Lower lobe of right lung (tissue), 2 donors: ENCODE measurements around the gene EDIL3. TPM values are rescaled to one million over a fixed set of nuclear protein-coding genes. Genes with fewer than 3 reads are reported as not detected.

Source experiments
- ATAC-seq, 2 donors: fragments of 200-7000 bp; cut with Tn5 transposase; one replicate each; pipeline ENCODE4 v1.9.1; 2020 to 2022; ENCODE audit warnings: mild to moderate bottlenecking in 2 of 2, moderate library complexity in 2 of 2
- DNase-seq: peaks from one replicate; pipeline ENCODE4 v3.0.0-alpha.2; 2020
- H3K27ac ChIP-seq: fragments of 200-600 bp; one replicate; pipeline ENCODE4 v1.8.0; 2022
- H3K27me3 ChIP-seq: fragments of 200-600 bp; one replicate; pipeline ENCODE4 v1.8.0; 2022; ENCODE audit warnings: low read depth
- H3K36me3 ChIP-seq: fragments of 200-600 bp; one replicate; pipeline ENCODE4 v1.8.0; 2022; ENCODE audit warnings: mild to moderate bottlenecking
- H3K4me1 ChIP-seq: fragments of 200-600 bp; one replicate; pipeline ENCODE4 v1.8.0; 2022
- H3K4me3 ChIP-seq: fragments of 200-600 bp; one replicate; pipeline ENCODE4 v1.8.0; 2022; ENCODE audit warnings: mild to moderate bottlenecking
- H3K9me3 ChIP-seq: fragments of 200-600 bp; one replicate; pipeline ENCODE4 v1.8.0; 2022
- intact Hi-C: fragments of 100-400 bp; cut with DNase I; formaldehyde crosslinking; loops from one replicate; pipeline ENCODE4 v1.11.0; 2022
- total RNA-seq: library from RNA; stranded (reverse); fragmentation: NEBNext Ultra II Directional; extraction: Animal tissue kit (Norgen Biotek cat#: 25700); gene quantifications from one replicate; pipeline ENCODE4 v1.2.1, GENCODE V29; 2021
- TF ChIP-seq, protein P1 (sequence below): fragments of 200-600 bp; IDR thresholded peaks from one replicate; pipeline ENCODE4 v1.8.0; 2022; ENCODE audit warnings: antibody characterized with exemption, mild to moderate bottlenecking
- donor health status: DM: no; HTN: yes; CAD: no; lungs with severe emphysema.

EDIL3 gene
- total RNA-seq, 1 donor from 2014 or later = 17.0 TPM

DNA sequence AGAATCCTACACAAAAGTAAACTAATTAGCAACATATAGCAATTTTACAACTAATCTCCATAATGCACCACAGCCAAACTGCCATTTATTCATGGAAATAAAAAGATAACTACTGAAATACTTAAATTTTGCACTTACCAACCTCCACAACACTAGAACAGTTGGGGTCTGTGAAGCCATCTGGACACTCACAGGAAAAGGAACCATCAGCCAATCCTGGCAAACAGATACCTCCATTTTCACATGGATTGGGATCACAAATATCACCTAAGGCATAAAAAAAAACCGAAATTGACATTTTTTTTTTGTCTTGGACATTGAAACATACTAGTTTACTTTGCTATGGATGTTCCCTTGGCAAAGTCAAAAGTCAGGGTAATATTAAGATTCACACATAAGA is 130.7 kb downstream of the EDIL3 start:
- TF ChIP-seq, protein P1, sequence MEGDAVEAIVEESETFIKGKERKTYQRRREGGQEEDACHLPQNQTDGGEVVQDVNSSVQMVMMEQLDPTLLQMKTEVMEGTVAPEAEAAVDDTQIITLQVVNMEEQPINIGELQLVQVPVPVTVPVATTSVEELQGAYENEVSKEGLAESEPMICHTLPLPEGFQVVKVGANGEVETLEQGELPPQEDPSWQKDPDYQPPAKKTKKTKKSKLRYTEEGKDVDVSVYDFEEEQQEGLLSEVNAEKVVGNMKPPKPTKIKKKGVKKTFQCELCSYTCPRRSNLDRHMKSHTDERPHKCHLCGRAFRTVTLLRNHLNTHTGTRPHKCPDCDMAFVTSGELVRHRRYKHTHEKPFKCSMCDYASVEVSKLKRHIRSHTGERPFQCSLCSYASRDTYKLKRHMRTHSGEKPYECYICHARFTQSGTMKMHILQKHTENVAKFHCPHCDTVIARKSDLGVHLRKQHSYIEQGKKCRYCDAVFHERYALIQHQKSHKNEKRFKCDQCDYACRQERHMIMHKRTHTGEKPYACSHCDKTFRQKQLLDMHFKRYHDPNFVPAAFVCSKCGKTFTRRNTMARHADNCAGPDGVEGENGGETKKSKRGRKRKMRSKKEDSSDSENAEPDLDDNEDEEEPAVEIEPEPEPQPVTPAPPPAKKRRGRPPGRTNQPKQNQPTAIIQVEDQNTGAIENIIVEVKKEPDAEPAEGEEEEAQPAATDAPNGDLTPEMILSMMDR = no peak
- Histone ChIP-seq H3K9me3 (no peaks in the 10 kb centered on the region), H3K36me3 (no peaks in the 10 kb centered on the region), H3K4me3 (no peak overlapping the region), H3K4me1 (no peaks in the 10 kb centered on the region), H3K27ac (no peak overlapping the region), H3K27me3 (no peaks in the 10 kb centered on the region)
- intact Hi-C loops = no loop called here
- no peak for DNase-seq
- no peak for ATAC-seq

DNA sequence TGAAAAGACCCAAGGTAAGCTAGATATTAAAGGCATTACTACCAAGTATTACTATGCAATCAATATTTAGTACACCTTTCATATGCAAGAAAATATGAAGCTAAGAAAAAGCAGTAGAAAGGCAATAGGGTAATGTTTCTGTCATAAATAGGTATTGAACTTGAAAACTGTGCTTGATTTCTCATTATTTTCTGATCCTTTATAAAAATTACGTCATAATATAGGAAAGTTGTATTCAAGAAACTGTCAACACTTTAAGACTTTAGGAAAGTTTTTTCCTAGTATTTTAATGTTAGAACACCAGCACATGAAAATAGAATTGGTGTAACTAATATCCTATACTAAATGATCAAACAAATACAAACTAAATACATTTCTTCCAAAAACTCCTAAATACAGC is 133.2 kb downstream of the EDIL3 start:
- no peaks in the 10 kb centered on the region for H3K27me3 ChIP-seq
- H3K27ac ChIP-seq = no peak overlapping the region
- no peaks in the 10 kb centered on the region for H3K9me3 ChIP-seq
- intact Hi-C loops = no loop called here
- no peak for DNase-seq
- no peak overlapping the region for H3K4me3 ChIP-seq
- ATAC-seq = no peak
- TF ChIP-seq, protein P1 = no peak
- H3K4me1 ChIP-seq = no peaks in the 10 kb centered on the region
- H3K36me3 ChIP-seq = no peaks in the 10 kb centered on the region

DNA sequence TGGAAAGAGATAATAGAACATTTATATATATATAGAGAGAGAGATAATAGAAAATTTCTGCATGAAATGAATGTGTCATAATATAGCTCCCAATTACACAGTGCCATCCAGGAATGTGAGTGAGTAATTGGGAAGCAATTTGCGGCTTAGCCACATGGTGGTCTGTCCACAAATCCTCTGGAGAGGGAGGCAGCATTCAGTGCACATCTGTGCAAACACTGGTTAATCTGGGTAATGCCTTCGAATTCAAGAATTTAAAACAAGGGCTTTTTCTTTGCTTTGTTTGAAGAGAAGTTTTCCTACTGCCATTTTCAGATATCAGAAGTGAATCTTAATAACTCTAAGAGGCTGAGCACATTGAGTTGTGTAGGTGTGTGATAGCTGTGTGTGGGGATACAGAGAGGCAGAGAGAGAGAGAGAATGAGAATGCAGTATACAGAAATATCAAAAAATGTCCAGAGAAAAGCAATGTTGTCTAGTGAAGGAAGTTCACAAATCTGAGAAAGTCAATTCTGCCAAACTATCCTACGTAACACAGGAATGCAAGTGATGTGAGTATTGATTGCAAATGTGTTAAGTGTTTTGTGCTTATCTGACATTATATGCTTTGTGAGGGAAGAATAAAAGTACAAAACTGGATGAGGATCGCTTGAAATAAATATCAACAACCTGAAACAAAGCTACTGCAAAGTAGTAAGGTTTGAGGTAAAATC is 134.6 kb downstream of the EDIL3 start:
- ATAC-seq = no peak
- Histone ChIP-seq H3K27me3 (no peaks in the 10 kb centered on the region), H3K4me1 (no peaks in the 10 kb centered on the region), H3K36me3 (no peaks in the 10 kb centered on the region), H3K27ac (no peak overlapping the region), H3K9me3 (no peaks in the 10 kb centered on the region), H3K4me3 (no peak overlapping the region)
- TF ChIP-seq, protein P1 = no peak
- no peak for DNase-seq
- intact Hi-C loops = no loop called here

DNA sequence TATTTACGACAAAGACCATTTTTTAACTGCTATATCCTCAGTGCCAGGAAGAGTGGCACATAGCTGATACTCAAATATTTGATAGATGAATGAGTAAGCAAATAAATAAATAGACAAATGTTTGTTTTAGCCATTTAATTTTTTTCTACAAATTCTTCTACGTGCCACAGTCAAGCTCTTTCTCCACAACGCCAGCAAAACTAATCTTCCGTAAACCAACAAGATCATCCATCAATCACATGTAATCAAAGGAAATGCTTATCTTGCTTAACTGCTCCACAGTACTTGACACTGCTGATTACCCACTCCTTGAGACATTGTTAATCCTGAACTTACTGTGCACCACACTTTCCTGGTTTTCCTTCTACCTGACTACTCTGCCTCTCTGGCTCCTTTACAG is 136.7 kb downstream of the EDIL3 start:
- no peaks in the 10 kb centered on the region for H3K27me3 ChIP-seq
- H3K36me3 ChIP-seq = no peaks in the 10 kb centered on the region
- intact Hi-C loops = no loop called here
- no peaks in the 10 kb centered on the region for H3K9me3 ChIP-seq
- no peak overlapping the region for H3K4me3 ChIP-seq
- no peak overlapping the region for H3K27ac ChIP-seq
- TF ChIP-seq, protein P1 = no peak
- no peaks in the 10 kb centered on the region for H3K4me1 ChIP-seq
- no peak for DNase-seq
- peak in 1 of 2 donors; percentile 56 for ATAC-seq

DNA sequence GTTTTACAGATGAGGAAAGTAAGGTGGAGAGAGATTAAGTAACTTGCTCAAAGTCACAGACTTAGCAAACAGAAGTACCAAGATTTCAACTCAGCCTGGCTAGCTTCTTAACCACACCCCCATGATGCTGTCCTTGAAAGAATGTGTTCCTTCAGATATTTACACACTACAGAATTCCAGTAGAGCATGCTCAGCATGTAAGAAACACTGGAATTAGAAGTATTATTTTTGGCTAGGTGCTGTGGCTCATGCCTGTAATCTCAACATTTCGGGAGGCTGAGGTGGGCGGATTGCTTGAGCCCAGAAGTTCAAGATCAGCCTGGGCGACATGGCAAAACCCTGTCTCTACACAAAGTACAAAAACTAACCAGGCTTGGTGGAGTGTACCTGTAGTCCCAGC is 142.4 kb downstream of the EDIL3 start:
- intact Hi-C loops = no loop called here
- H3K27ac ChIP-seq = no peak overlapping the region
- TF ChIP-seq, protein P1 = no peak

More for the DNA sequence above, 142.4 kb downstream of the EDIL3 start:
- Histone ChIP-seq H3K4me1 (no peaks in the 10 kb centered on the region), H3K27me3 (no peaks in the 10 kb centered on the region), H3K36me3 (no peaks in the 10 kb centered on the region), H3K4me3 (no peak overlapping the region), H3K9me3 (no peaks in the 10 kb centered on the region)
- DNase-seq (no peak), ATAC-seq (peak; percentile 53 to 89)
